HG03354 (cell line): ENCODE results near the gene ADAMTSL5.
A peak's percentile ranks its signal among the peaks of the same experiment; 100 is the strongest.
"Not testable (repeated sequence)": the region's sequence is repeated elsewhere in the genome, so short reads cannot be mapped to it uniquely, and the experiment has no call there.

Experiments
- ATAC-seq: cut with Tn5 transposase; IDR thresholded peaks from one replicate; pipeline ENCODE4 v1.9.1; 2021; ENCODE audit warnings: mild to moderate bottlenecking; ENCODE audit not compliant: unreplicated experiment, poor library complexity, severe bottlenecking

Gene ADAMTSL5

GRCh38 chr19:1483131-1483978, 29.5 kb downstream of the ADAMTSL5 start:
- ATAC-seq: no peak

GRCh38 chr19:1482361-1483130, 30.3 kb downstream of the ADAMTSL5 start:
- no peak for ATAC-seq

GRCh38 chr19:1481893-1482360, 30.9 kb downstream of the ADAMTSL5 start:
- no peak for ATAC-seq

GRCh38 chr19:1481224-1481892, 31.5 kb downstream of the ADAMTSL5 start:
- ATAC-seq: no peak

- ATAC-seq: peak; percentile 88
Observed at GRCh38 chr19:1478934-1479707, 33.7 kb downstream of the ADAMTSL5 start, which contains the start of gene C19orf25. TSS of gene C19orf25 (minus strand) at chr19:1479215. CDS start at chr19:1478903, 312 bp downstream.

- ATAC-seq: not testable (repeated sequence)
Observed at GRCh38 chr19:1477056-1477455, 35.8 kb downstream of the ADAMTSL5 start.

- no peak for ATAC-seq
Observed at GRCh38 chr19:1475751-1476437, 36.9 kb downstream of the ADAMTSL5 start.

GRCh38 chr19:1474765-1475351, 38.0 kb downstream of the ADAMTSL5 start:
- no peak for ATAC-seq

GRCh38 chr19:1474011-1474764, 38.6 kb downstream of the ADAMTSL5 start:
- no peak for ATAC-seq

- no peak for ATAC-seq
Observed at GRCh38 chr19:1473085-1473851, 39.6 kb downstream of the ADAMTSL5 start.

GRCh38 chr19:1472231-1473084, 40.4 kb downstream of the ADAMTSL5 start:
- ATAC-seq: no peak

GRCh38 chr19:1471515-1472160, 41.2 kb downstream of the ADAMTSL5 start:
- ATAC-seq: no peak

GRCh38 chr19:1471010-1471514, 41.8 kb downstream of the ADAMTSL5 start:
- no peak for ATAC-seq

- no peak for ATAC-seq
Observed at GRCh38 chr19:1470305-1471009, 42.4 kb downstream of the ADAMTSL5 start.

GRCh38 chr19:1470055-1470304, 42.8 kb downstream of the ADAMTSL5 start:
- ATAC-seq: no peak
